ELF-1 (cell line): ENCODE measurements around the gene HS3ST2.
"Not testable (repeated sequence)": the region's sequence is repeated elsewhere in the genome, so short reads cannot be mapped to it uniquely, and the experiment has no call there.

Experiments used
- DNase-seq: peaks from one replicate; pipeline ENCODE4 v3.0.0-alpha.2; 2016; ENCODE audit warnings: low read depth, low spot score

HS3ST2 gene

DNA sequence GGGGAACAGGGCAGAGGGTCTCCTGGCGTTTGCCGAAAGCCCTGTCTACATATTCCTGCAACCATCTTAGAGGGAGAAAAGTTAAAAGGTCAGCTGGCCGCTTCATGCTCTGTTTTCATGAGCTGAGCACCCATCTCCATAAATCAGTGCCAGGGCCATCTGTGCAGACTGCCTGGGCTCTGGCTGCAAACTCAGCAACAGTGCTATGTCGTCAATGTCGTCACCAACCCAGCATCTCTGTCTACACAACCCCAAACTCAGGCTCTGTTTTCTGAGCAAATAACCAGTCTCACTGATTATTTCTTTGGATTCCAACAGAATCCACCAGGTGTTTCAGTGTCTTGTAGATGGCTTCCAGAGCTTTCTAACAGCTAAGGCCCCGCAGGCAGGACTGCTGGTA, 65.0 kb downstream of the HS3ST2 start:
- DNase-seq, result no peak

DNA sequence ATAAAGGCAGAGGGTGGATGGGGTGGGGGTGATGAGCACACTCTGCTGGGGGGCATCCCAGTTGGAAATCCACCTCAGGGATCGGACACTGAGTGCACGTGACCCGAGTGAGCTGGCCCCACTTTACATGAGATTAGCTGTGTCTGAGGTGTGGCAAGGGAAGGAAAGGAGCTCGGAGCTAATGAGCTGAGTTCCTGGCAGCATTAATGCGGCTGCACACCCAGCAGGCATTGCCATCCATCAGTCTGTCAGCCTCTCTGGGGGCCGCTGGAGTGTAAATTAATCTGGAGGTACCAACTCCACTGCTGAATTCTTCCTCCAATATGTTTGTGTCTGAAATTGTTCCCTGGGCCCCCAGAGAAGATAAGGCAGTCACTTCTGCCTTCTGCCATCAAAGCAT, 65.5 kb downstream of the HS3ST2 start:
- DNase-seq, result no peak

DNA sequence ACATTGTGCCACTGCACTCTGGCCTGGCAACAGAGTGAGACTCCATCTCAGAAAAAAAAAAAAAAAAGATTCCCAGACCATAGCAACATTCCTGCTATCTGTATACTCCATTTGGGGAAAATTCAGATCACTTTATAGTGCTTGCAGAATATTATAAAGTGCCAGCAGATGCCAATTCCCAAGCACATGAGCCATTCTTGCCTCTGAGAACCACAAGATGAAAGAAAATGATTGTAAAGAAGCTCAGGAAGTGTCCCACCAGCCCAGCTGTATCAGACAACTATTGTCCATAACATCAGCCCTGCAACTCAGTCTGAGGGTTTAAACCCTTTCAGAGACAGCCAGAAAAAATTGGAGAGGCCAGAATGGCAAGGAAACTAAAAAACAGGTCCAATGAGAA, 69.0 kb downstream of the HS3ST2 start:
- no peak for DNase-seq

DNA sequence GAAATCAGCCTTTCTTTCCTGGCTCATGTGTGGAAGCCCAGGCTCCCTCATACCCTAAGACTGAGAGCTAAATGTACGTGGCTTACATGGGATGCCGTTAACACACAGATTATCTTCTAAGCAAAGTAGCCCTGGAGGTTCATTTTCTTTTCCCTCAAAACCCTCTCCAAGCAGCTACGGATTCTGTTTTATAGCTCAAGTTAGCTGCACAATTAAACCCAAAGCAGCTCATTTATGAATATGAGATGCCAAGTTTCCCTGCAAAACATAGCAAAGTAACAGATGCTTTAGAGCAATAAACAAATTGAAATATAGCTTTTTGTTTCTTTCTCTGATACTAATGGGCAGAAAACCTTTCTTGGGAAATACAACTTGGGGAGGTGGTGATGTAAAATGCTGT, 72.0 kb downstream of the HS3ST2 start:
- no peak for DNase-seq

DNA sequence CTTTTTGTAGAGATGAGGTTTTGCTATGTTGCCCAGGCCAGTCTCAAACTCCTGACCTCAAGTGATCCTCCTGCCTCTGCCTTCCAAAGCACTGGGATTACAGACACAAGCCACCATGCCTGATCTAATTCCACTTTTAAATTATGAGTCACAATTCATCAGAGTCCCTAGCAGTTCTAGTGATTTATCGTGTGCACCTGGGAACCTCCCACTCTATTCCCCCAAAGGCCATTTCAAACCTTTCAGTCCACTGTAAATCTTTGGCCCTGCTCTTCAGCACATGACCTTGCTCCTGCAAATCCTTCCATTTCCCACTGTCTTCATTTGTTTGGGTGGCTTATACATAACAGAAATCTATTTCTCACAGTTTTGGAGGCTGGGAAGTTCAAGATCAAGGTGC, 73.0 kb downstream of the HS3ST2 start:
- DNase-seq, result no peak

DNA sequence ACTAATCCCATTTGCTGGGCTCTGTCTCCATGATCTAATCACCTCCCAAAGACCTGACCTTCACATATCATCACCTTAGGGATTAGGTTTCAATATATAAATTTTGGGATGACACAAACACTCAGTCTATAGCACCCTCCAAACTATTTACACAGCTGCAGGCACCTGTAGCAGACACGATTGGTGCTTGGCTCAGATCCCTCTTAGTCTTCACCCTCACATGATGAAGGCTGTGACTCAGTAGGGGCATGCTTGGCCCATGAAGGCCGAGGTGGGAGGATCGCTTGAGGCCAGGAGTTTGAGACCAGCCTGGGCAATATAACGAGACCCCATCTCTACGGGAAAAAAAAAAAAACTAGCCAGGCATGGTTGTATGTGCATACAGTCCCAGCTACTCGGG, 73.5 kb downstream of the HS3ST2 start:
- no peak for DNase-seq

DNA sequence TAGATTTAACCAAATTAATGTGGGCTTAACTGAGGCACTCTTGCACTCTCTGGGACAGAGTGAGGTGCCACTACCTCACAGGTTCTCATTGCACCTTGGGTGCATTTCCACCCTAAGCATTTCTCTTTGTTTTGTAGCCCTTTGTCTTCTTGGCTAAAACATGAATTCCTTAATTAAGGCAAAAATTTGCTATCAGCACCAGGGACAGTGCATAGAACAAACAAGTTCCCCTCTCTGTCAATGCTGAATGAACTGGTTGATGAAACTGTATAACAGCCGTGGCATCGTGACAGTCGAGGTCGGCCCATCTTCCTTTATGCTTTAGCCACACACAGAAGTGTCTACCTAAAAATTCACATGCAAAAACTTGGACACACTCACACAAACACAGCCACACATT, 74.8 kb downstream of the HS3ST2 start:
- DNase-seq, result no peak

DNA sequence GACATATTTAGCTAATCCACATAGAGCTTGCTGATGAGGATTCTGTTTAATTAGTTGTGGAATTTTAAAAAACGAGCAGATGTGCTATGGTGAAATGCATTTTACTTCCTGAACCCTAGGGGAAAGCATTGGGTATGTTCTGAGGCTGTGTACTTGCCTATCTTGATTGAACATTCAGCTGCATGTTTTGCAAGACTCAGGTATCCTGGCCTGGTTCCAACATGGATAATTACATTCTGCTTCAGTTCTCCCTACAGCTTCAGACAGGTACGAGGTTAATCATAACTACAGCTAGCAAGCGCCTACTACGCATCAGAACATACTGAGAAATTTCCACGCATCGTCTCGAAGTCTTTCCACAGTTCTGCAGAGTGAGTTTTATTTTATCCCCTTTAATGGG, 77.0 kb downstream of the HS3ST2 start:
- no peak for DNase-seq

DNA sequence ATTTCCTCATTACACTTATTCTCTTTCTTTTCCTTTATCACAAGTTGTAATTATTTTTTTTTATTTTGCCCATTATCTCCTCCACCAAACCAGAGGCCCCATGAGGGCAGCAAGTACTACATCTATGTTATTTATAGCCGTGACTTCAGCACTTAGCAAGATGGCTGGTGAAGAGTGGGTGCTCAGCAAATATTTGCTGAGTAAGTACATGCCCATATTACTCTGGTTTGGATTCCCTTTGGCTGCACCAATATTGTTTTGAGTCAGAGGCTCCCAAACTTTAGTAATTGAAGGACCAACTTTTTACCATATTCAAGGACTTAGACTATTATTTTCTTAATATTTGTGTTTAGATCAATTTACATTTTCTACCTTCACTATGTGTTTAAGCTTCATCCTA, 83.2 kb downstream of the HS3ST2 start:
- DNase-seq, result no peak

DNA sequence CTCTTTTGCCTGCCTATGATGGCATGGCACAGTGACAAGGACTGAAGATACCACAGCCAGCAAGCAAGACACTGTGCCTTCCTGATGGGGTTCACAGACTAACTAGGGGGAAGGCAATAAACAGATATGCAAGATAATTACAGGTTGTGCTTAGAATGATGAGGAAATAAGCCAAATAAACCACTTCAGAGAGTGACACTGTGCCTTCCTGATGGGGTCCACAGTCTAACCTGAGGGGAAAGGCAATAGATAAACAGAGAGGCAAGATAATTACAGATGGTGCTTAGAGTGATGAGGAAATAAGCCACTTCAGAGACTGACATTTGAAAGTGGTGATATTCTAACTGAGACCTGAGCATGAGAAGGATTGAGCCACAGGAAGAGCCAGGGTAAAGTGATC, 84.2 kb downstream of the HS3ST2 start:
- no peak for DNase-seq

DNA sequence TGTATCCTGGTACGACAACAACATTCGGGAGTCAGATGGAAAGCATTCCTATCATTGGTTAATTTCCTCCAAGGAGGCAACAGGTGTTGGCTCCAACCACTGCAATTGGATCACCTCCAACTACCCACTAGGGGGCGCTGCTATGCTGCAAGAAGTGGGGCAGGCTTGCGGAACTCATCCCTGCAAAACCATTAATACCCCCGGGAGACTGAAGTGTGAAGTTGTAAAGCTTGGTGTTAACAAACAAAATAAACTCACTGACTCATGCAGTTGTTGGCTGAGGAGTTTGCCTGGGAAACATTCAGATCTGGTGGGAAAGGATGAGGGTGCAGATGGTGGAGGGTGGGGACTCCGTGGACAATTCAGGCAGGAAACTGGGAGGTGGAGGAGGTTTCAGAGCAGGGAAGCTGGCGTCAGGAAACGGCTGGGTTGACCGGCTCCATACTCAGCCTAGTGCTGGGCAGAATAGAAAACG, 84.9 kb downstream of the HS3ST2 start:
- DNase-seq, result peak; percentile 81

DNA sequence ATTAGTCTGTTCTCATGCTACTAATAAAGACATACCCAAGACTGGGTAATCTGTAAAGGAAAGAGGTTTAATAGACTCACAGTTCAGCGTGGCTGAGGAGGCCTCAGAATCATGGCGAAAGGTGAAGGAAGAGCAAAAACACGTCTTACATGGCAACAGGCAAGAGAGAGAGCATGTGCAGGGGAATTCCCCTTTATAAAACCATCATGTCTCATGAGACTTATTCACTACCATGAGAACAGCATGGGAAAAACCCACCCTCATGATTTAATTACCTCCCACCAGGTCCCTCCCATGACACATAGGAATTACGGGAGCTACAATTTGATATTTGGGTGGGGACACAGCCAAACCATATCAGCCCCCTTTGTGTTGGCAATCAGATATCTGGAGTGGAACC, 85.6 kb downstream of the HS3ST2 start:
- DNase-seq, result not testable (repeated sequence)

DNA sequence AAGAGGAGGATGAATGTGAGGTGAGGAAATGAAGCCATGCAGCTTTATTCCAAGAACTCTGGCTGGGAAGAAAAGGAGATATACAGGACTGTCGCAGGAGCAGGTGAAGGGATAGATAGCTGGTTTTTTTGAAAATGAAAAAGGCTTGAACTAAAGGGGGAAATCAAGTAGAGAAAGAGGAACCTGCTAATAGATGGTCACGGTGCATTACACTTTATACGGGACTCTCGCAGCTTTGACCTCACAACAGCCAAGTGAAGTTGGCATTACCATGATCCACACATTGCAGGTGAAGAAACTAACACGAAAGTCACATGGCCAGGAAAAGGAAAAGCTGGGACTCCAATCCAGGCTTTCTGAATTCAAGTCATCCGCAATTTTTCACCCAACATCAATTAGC, 86.9 kb downstream of the HS3ST2 start:
- no peak for DNase-seq

DNA sequence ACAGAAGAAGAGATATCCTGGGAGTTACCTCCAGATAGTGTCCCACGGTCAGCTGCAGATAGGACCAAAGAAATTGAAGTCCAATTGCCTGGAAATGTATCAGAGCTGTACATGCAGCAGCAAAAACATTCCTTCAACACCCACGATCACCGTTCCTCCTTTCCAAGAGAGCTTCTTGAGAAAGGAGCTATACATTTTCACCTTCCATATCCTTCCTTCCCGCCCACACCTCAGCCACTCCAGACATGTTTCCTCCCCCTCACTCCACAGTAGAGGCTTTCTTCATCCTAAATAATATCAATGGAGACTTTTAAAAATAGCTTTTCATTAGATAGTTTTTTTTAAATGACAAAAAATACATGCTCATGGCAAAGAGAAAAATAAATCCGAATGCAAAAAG, 87.6 kb downstream of the HS3ST2 start:
- DNase-seq, result no peak

DNA sequence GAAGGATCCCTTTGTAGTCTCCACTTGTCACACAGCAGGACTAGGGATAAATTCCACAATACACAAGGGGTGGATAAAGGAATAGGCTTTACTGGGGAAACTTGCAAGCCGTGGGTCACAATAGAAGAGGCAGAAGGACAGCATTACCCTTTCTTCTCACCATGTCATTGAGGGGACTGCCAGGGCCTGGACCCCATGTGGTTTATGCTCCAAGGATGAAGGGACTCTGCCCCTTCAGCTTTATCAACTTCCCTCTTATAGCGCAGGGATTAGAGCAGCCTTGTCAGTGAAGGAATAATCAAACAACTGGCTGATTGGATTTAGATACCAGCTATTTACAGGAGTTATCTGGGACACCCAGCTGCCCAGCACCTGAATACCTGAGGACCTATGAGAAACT, 89.8 kb downstream of the HS3ST2 start:
- DNase-seq, result no peak

DNA sequence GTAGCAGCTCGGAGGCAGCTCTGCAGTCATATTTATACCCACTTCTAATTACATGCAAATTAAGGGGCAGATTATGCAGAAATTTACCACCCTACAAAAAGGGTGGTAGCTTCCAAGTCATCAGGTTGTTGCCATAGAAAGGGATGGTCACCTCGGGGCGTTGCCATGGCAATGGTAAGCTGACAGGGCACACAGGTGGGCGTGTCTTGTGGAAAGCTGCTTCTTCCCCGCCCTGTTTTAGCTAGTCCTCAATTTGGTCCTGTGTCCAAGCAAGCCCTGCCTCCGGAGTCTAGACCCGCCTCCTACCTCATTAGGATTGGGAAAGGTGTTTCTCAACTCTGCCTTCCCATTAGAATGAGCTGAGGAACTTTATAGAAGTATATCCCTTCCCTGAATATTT, 98.7 kb downstream of the HS3ST2 start:
- DNase-seq, result peak; percentile 25

DNA sequence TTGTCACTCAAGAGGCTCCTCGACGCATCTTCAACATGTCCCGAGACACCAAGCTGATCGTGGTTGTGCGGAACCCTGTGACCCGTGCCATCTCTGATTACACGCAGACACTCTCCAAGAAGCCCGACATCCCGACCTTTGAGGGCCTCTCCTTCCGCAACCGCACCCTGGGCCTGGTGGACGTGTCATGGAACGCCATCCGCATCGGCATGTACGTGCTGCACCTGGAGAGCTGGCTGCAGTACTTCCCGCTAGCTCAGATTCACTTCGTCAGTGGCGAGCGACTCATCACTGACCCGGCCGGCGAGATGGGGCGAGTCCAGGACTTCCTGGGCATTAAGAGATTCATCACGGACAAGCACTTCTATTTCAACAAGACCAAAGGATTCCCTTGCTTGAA, 101.0 kb downstream of the HS3ST2 start:
- no peak for DNase-seq

DNA sequence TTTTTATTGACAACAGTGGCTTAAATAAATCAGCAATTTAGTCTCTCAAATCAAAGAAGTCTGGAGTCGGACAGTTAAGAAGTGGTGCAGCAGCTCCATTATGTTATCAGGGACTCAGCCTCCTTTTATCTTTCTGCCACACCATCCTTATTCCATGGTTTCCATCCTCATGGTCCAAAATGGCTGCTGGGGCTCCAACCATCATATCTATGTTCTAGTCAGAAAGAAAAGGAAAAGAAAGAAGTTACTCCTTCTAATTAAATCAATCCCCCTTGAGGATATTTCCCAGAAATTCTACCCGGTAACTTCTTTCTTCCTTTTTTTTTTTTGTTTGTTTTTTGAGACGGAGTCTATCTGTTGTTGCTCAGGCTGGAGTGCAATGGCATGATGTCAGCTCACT, 109.5 kb downstream of the HS3ST2 start:
- no peak for DNase-seq

DNA sequence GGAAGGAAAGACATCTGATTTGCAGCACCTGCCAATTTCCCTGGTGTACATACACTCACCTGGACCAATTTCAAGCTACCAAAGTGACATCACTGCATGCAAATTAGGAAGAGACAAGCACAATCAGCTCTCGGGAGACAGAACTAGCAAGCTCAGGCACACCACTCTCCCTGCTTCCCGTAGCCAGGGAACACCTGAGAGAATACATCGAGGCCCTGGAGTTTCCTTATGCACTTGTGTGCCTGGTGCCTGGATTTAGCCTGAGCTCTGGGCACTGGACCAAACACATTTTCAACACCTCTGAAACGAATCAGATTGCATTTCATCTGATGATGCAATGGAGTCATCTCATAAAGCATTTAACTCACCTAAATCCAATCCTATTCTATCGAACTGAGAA, 110.5 kb downstream of the HS3ST2 start:
- no peak for DNase-seq

DNA sequence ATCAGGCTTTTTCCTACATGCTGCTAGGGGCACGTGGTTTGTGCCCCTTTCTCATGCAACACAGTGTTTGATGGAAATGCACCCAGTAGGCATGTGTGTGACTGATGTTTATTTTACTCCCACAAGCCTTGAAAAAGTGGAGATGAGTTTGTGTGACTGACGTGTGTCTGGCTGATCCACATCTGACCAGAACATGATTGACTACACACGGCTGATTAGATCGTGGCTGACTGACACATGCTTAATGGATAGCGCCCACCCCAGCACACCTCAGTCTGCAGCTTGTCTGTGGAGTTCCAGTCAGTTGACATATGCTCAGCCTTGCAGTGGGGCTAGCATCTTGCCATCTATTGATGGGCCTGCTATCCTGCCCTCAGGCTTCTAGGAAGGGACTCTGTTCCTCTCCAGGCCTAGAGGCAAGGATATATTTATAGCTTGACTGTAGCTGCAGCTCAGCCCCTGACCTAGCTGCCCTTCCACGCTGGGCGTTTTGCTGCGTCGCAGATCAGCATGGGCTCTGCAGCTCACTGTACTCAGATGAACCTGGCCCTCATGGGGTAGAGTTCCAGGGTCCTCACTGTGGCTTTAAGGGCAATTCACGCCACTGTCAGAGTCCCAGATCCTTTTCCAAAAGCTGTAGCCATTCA, 112.3 kb downstream of the HS3ST2 start:
- no peak for DNase-seq

DNA sequence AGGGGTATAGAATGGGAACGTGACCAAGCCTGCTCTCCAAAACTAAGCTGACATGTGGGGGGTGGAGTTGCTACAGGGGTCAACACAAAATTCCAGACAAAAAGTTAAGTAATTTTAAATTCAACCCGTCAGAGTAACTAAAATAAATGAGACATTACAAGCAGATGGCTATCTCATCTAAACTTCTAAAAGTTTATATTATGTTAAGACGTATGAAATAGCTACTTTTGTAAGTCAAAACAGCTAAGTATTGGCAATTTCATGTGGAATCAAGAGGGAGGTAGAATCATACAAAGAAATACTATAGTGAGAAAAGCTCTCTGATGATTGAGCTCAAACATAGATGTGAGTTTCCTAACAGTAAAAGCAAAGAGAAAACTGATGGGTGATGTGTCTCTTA, 113.3 kb downstream of the HS3ST2 start:
- no peak for DNase-seq

DNA sequence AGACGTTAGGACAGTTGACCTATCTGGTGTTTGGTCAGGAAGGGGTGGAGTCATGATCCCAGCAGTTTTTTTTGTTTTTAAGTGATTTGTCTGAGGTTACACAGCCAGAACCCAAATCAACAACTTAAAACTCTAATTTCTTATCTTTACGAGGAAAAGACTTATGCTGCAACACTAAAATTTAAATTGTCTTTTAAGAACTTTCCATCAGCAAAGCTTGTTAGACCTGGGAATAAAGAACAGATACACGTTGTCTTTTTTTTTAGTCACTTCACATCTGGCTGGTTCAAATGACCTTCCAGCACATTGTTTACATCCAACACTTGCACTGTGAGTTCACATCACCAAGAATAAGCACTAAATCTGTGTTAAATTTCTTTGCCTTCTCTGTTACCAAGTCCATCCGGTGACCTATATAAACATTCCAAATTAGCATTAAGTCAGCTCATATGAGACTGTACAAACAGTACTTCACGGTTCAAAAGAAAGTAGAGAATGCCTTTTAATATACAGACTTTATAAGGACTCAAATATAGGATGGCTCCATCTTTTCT, 115.0 kb downstream of the HS3ST2 start:
- DNase-seq, result no peak

DNA sequence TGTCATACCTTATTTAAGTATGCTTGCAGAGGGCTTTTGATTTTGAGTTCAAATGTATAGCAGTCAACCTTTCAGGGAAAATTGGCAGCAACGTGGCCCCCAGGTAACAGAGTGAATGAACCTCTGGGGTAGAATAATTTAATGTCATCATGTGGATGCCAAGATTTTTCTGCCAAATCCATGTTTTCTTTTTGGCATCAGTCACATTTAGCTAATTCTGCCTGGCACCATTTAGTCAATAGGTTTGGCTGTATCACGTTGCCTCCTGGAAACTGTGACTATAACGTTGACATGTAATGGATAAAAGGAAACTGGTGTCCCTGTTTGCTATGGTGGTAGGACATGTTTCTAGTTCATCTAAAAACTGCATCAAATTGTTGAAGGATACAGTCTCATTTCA, 115.5 kb downstream of the HS3ST2 start:
- no peak for DNase-seq
